AML-193 (cell line): ENCODE data around the gene MRC2.
"Not testable (repeated sequence)": the region's sequence is repeated elsewhere in the genome, so short reads cannot be mapped to it uniquely, and the experiment has no call there.

Experiments
- DNase-seq, 2 experiments: peaks; one replicate each; lab custom pipeline; 2025; lab: John Stamatoyannopoulos, UW

MRC2 gene

GRCh38 chr17:62681061-62681938 lies 53.8 kb downstream of the MRC2 start:
- DNase-seq = no peak

DNA sequence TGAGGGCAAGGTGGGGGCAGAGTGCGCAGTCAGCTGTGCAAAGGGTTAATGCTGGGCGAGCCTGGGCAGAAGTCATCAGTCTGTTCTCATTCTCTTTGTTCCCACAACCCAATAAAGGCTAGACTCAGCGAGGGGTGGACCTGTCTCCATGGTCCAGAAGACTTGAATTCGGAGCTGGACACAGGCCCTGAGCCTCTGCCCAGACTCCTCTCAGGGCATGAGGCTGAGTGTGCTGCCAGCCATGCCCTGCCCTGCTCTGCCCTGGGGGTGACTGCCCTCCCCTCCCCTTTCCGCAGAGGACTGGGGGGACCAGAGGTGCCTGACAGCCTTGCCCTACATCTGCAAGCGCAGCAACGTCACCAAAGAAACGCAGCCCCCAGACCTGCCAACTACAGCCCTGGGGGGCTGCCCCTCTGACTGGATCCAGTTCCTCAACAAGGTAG lies 54.5 kb downstream of the MRC2 start:
- DNase-seq = no peak

DNA sequence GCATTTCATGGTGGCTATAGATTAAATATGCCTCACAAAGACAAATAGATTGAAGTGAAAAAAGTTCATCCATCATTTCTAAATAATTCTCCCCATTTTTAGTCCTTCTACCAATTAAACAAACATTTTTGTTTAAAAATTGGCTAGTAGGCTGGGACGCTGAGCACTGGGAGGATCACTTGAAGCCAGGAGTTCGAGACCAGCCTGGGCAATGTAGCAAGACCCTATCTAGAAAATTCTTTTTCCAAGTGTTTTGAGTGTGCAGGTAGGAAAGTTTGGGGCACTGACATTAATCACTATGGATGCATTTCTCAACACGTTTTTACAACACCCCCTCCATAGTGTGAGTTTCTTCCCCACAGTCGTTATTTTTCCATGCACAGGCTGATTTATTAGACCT lies 56.7 kb downstream of the MRC2 start:
- DNase-seq = no peak

DNA sequence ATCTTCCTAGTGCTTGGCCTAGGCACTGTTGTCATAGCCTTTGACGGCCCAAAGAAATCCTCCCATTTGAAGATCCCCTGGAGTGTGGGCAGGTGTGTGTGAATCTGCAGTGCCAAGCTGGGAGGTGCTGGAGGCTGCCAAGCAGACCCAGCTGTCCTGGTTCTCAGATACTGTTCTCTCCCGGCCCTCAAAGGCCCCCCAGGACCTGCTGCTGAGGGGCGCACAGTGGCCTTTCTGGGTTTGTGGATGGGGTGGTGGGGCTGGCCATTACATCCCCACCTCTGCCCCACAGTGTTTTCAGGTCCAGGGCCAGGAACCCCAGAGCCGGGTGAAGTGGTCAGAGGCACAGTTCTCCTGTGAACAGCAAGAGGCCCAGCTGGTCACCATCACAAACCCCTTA lies 60.5 kb downstream of the MRC2 start:
- DNase-seq = no peak

GRCh38 chr17:62688398-62689160 lies 61.1 kb downstream of the MRC2 start:
- DNase-seq = no peak

DNA sequence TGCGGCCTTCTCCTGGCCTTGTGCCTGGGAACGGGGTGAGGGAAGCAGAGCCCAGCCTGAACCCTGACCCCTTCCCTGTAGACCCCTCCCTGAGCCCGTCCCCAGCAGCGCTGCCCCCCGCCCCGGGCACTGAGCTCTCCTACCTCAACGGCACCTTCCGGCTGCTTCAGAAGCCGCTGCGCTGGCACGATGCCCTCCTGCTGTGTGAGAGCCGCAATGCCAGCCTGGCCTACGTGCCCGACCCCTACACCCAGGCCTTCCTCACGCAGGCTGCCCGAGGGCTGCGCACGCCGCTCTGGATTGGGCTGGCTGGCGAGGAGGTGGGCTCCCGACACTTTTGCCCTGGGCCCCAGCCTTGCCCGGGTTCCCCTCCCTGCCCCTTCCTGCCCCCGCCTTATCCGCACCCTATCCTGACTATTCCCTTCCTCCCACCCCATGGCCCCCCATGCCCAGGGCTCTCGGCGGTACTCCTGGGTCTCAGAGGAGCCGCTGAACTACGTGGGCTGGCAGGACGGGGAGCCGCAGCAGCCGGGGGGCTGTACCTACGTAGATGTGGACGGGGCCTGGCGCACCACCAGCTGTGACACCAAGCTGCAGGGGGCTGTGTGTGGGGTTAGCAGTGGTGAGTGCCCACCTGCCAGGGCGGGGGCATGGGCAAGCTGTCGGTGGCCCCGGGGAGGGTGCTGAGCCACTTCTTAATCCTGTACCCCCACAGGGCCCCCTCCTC lies 62.1 kb downstream of the MRC2 start:
- DNase-seq = no peak

DNA sequence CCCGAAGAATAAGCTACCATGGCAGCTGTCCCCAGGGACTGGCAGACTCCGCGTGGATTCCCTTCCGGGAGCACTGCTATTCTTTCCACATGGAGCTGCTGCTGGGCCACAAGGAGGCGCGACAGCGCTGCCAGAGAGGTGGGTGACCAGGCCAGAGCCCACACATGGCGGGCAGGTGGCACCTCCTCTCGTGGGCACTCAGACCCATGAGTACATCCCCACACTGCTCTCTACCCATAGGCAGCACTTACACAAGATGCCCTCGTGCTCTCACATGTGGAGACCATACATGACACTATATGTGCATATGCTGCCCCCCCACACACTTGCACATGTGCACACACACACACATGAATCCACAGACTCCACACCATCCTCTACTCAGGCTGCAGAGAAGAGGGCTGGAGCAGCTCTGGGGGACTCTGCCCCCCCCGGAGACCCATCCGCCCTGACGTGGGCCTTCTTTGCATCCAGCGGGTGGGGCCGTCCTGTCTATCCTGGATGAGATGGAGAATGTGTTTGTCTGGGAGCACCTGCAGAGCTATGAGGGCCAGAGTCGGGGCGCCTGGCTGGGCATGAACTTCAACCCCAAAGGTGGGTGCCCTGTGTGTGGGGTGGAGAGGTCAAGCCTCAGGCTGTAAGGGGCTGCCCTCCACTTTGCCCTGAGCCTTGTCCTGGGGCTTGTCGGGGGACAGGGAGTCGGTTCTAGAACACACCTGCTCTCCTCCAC lies 62.9 kb downstream of the MRC2 start:
- no peak for DNase-seq

- DNase-seq = not testable (repeated sequence)
These were observed 64.1 kb downstream of the MRC2 start for GRCh38 chr17:62691589-62691915.

DNA sequence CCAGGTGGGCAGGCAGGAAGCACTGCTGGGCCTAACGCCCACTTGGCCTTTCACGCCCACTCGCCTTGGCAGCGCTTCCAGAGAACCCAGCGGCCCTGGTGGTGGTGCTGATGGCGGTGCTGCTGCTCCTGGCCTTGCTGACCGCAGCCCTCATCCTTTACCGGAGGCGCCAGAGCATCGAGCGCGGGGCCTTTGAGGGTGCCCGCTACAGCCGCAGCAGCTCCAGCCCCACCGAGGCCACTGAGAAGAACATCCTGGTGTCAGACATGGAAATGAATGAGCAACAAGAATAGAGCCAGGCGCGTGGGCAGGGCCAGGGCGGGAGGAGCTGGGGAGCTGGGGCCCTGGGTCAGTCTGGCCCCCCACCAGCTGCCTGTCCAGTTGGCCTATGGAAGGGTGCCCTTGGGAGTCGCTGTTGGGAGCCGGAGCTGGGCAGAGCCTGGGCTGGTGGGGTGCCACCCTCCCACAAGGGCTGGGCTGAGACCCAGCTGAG lies 64.7 kb downstream of the MRC2 start:
- no peak for DNase-seq

DNA sequence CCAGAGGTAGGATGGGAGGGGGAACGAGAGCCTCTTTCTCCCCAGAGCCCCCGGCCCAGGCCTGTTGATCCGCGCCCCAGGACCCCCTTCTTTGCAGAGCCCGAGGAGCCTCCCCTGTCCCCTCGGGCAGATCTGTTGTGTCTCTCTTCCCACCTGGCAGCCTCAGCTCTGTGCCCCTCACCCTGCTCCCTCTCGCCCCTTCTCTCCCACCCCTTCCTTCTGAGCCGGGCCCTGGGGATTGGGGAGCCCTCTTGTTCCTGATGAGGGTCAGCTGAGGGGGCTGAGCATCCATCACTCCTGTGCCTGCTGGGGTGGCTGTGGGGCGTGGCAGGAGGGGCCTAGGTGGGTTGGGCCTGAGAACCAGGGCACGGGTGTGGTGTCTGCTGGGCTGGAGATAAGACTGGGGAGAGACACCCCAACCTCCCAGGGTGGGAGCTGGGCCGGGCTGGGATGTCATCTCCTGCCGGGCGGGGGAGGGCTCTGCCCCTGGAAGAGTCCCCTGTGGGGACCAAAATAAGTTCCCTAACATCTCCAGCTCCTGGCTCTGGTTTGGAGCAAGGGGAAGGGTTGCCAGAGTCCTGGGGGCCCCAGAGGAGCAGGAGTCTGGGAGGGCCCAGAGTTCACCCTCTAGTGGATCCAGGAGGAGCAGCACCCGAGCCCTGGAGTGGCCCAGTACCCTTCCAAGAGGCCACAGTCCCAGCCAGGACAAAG lies 65.4 kb downstream of the MRC2 start:
- DNase-seq = peak in 1 of 2 experiments; percentile 7

GRCh38 chr17:62693616-62694409 lies 66.3 kb downstream of the MRC2 start:
- no peak for DNase-seq

DNA sequence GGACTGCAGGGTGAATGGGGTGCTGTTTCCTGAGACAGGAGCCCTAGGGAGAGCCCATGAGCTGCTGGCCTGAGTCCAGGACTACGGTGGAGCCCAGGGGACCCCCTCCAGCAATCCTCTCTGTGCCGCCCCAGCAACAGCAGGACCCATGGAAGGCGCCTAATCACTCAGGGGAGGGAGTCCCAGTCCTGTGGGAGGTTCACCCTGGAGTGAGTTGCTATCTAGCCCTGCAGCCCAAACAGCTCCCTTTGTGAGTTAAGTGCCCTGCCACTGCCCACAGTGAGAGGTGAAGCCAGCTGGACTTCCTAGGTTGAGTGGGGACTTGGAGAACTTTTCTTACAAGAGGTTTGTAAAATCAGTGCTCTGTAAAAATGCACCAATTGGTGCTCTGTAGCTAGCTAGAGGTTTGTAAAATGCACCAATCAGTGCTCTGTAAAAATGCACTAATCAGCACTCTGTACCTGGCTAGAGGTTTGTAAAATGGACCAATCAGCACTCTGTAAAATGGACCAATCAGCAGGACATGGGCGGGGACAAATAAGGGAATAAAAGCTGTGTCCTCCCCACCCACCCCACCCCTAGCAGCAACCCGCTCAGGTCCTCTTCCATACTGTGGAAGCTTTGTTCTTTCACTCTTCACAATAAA lies 67.7 kb downstream of the MRC2 start:
- DNase-seq = not testable (repeated sequence)

- DNase-seq = no peak
These were observed 68.8 kb downstream of the MRC2 start for GRCh38 chr17:62696256-62696655.

DNA sequence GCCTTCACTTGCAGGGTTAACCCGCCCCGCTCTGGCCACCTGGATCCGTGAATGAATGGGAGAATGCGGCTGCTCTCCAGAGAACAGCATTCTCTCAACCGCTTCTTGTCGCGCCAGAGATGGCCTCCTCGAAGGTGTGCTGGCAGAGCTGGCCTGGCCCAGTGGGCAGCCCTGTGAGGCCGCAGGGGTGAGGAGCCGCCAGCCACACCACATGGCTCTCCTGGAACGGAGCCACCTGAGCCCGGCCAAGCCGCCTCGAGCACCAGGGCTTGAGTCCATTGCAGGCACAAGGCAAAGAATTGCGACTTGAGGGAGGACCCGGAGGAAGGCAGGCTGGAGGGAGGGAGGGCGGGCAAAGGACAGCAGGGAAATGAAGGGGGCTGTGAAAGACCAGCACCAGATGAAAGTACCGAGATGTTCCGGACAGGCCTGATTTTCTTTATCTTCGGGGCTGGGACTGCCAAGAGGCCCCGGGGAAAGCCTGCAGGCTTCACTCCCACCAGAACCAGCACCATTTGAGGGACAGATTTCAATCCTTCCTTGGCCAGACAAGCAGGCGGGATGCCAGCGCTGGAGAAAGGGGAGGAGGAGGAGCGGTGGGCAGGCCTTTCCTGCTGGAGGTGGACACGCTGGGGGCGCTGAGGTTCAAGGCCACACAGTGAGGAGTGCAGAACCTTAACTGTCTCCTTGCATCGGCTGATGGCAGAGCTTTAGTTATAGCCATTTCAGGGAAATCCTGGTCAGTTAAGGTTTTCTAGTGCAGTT lies 69.4 kb downstream of the MRC2 start:
- DNase-seq = no peak

- not testable (repeated sequence) for DNase-seq
These were observed 71.0 kb downstream of the MRC2 start for GRCh38 chr17:62698459-62698858.

- no peak for DNase-seq
These were observed 73.7 kb downstream of the MRC2 start for GRCh38 chr17:62700964-62701705.

DNA sequence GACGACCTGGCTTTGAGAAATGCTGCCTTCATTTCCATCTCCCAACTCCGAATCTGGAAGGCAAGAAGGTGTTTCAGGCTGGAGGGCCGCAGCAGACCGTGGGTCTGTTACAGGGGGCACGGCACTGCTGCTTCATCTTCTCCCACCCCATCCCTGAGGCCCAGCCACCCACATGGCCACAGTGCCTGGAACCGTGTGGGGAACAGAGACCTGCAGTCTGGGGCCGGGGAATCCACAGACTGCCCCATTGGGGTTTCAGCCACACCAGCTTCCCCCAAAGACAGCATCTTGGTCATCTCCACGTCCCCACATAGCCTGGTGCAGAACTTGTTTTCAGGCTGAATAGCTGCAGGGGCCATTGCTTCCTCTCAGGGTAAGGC lies 74.2 kb downstream of the MRC2 start:
- no peak for DNase-seq

DNA sequence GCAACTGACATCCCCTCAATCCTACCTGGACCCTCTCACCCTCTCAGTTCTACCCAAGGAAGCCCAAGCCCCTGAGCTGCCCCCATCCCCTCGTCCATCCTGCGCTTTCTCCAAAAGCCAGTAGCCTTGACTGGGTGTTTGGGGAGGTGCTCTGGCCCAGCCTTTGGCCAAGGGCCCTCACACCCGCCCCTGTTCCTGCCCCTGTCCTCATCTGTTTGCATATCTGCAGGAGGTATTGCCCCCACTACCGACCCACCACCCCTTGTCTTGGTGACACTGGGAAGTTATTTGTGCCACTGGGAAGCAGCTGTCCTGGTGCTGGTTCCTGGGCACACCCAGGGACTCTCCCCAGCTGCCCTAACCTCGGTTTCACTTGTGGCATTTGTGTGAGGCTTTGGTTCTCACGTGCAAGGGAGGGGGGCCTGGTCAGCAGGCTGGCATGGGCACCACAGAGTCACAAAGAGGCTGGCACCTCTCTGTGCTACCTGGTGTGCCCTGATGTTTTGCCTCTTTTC lies 75.3 kb downstream of the MRC2 start:
- DNase-seq = no peak
